ENCODE results near the gene EPHB1. TPM values are rescaled to one million over a fixed set of nuclear protein-coding genes. Genes with fewer than 3 reads are reported as not detected.

Gene EPHB1
- polyA plus RNA-seq, 4 donors: 4.4 to 5.9 (median 5.7) TPM

- DNase-seq (ENCODE audit: low read depth in 4 of 4, low spot score in 2 of 4): no peak
Observed at GRCh38 chr3:135170732-135171131, 375.7 kb downstream of the EPHB1 start.

- DNase-seq (ENCODE audit: low read depth in 4 of 4, low spot score in 2 of 4): no peak
Observed at GRCh38 chr3:135172191-135172869, 377.3 kb downstream of the EPHB1 start.

- no peak for DNase-seq (ENCODE audit: low read depth in 4 of 4, low spot score in 2 of 4)
Observed at GRCh38 chr3:135175728-135176277, 380.7 kb downstream of the EPHB1 start.

GRCh38 chr3:135176881-135177280, 381.8 kb downstream of the EPHB1 start:
- DNase-seq (ENCODE audit: low read depth in 4 of 4, low spot score in 2 of 4): no peak

GRCh38 chr3:135178566-135178965, 383.5 kb downstream of the EPHB1 start:
- DNase-seq (ENCODE audit: low read depth in 4 of 4, low spot score in 2 of 4): no peak

GRCh38 chr3:135181408-135181807, 386.3 kb downstream of the EPHB1 start:
- no peak for DNase-seq (ENCODE audit: low read depth in 4 of 4, low spot score in 2 of 4)

GRCh38 chr3:135182364-135182998, 387.4 kb downstream of the EPHB1 start:
- DNase-seq (ENCODE audit: low read depth in 4 of 4, low spot score in 2 of 4): no peak

GRCh38 chr3:135190658-135191057, 395.6 kb downstream of the EPHB1 start:
- no peak for DNase-seq (ENCODE audit: low read depth in 4 of 4, low spot score in 2 of 4)

GRCh38 chr3:135191708-135192107, 396.6 kb downstream of the EPHB1 start:
- no peak for DNase-seq (ENCODE audit: low read depth in 4 of 4, low spot score in 2 of 4)

- no peak for DNase-seq (ENCODE audit: low read depth in 4 of 4, low spot score in 2 of 4)
Observed at GRCh38 chr3:135192929-135193328, 397.9 kb downstream of the EPHB1 start.

- DNase-seq (ENCODE audit: low read depth in 4 of 4, low spot score in 2 of 4): no peak
Observed at GRCh38 chr3:135197246-135197645, 402.2 kb downstream of the EPHB1 start.

- DNase-seq (ENCODE audit: low read depth in 4 of 4, low spot score in 2 of 4): no peak
Observed at GRCh38 chr3:135197856-135198255, 402.8 kb downstream of the EPHB1 start.

GRCh38 chr3:135199137-135199536, 404.1 kb downstream of the EPHB1 start:
- no peak for DNase-seq (ENCODE audit: low read depth in 4 of 4, low spot score in 2 of 4)

GRCh38 chr3:135203026-135203425, 408.0 kb downstream of the EPHB1 start:
- DNase-seq (ENCODE audit: low read depth in 4 of 4, low spot score in 2 of 4): no peak

- no peak for DNase-seq (ENCODE audit: low read depth in 4 of 4, low spot score in 2 of 4)
Observed at GRCh38 chr3:135213213-135213612, 418.2 kb downstream of the EPHB1 start.

- no peak for DNase-seq (ENCODE audit: low read depth in 4 of 4, low spot score in 2 of 4)
Observed at GRCh38 chr3:135213822-135214221, 418.8 kb downstream of the EPHB1 start.

GRCh38 chr3:135214400-135214799, 419.3 kb downstream of the EPHB1 start:
- DNase-seq (ENCODE audit: low read depth in 4 of 4, low spot score in 2 of 4): no peak

- DNase-seq (ENCODE audit: low read depth in 4 of 4, low spot score in 2 of 4): no peak
Observed at GRCh38 chr3:135215516-135215915, 420.5 kb downstream of the EPHB1 start.

GRCh38 chr3:135216659-135217058, 421.6 kb downstream of the EPHB1 start:
- DNase-seq (ENCODE audit: low read depth in 4 of 4, low spot score in 2 of 4): no peak

GRCh38 chr3:135217730-135218129, 422.7 kb downstream of the EPHB1 start:
- no peak for DNase-seq (ENCODE audit: low read depth in 4 of 4, low spot score in 2 of 4)

- no peak for DNase-seq (ENCODE audit: low read depth in 4 of 4, low spot score in 2 of 4)
Observed at GRCh38 chr3:135218304-135218703, 423.2 kb downstream of the EPHB1 start.

- no peak for DNase-seq (ENCODE audit: low read depth in 4 of 4, low spot score in 2 of 4)
Observed at GRCh38 chr3:135218782-135219181, 423.7 kb downstream of the EPHB1 start.

All from left renal cortex interstitium (tissue), 4 donors.